K562 (cell line): Measurements from ENCODE around the gene ALPP.
"Not testable (repeated sequence)": the region's sequence is repeated elsewhere in the genome, so short reads cannot be mapped to it uniquely, and the experiment has no call there.

Experiments
- JUNB ChIP-seq: fragments of 450-650 bp; formaldehyde crosslinking; conservative IDR thresholded peaks from 2 replicates; pipeline ENCODE4 v1.4.0; 2020; ENCODE audit warnings: mild to moderate bottlenecking
- POLR2AphosphoS2 ChIP-seq: IDR thresholded peaks from 2 replicates; pipeline ENCODE4 v1.6.1; 2012; ENCODE audit warnings: low read length, improper control_type of control experiment
- TCF7 ChIP-seq: sonication (generic); IDR thresholded peaks from 2 replicates; pipeline ENCODE4 v1.6.1; 2016; ENCODE audit warnings: antibody characterized with exemption, borderline replicate concordance
- ZNF282 ChIP-seq: sonication (generic); formaldehyde crosslinking; IDR thresholded peaks from 2 replicates; pipeline ENCODE4 v1.8.1; 2023; ENCODE audit warnings: missing genetic modification reagents
- TF ChIP-seq, protein P1 (sequence below), 3 experiments: IDR thresholded peaks in 2 of 3; conservative IDR thresholded peaks in 1 of 3; 2 replicates each; pipeline ENCODE4 v1.5.1; 2011 to 2012; ENCODE audit warnings: low read length in 3 of 3, mild to moderate bottlenecking in 3 of 3, control low read depth in 2 of 3, improper control_type of control experiment in 1 of 3, inconsistent platforms in 1 of 3, low read depth in 1 of 3, mixed read lengths in 1 of 3, moderate library complexity in 1 of 3; ENCODE audit not compliant: insufficient read depth in 2 of 3

DNA sequence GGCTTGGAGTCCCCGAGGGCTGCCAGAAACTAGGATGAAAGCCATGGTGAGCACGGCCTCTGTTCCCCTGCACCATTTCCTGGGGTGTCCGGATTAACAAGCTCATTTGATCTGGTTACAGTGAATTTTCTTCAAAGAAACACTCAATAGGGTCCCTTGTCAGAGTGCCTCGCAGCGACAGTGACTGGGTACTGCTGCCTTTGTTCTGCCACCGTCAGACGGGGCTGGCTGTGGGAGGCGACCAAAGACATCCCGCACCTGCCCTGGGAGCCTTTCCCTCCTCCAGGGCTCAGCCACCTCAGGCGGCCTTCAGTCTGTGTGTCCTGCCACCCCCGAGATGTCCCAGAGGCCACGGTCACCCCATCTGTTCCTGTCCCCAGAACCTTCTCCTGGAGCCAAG is 8.5 kb upstream of the ALPP start:
- TF ChIP-seq, protein P1, sequence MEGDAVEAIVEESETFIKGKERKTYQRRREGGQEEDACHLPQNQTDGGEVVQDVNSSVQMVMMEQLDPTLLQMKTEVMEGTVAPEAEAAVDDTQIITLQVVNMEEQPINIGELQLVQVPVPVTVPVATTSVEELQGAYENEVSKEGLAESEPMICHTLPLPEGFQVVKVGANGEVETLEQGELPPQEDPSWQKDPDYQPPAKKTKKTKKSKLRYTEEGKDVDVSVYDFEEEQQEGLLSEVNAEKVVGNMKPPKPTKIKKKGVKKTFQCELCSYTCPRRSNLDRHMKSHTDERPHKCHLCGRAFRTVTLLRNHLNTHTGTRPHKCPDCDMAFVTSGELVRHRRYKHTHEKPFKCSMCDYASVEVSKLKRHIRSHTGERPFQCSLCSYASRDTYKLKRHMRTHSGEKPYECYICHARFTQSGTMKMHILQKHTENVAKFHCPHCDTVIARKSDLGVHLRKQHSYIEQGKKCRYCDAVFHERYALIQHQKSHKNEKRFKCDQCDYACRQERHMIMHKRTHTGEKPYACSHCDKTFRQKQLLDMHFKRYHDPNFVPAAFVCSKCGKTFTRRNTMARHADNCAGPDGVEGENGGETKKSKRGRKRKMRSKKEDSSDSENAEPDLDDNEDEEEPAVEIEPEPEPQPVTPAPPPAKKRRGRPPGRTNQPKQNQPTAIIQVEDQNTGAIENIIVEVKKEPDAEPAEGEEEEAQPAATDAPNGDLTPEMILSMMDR (IDR thresholded peaks at IDR 0.05 in 2 of 3, conservative IDR thresholded peaks at IDR 0.05 in 1 of 3; ENCODE audit: insufficient read depth in 2 of 3, low read depth in 1 of 3, low read length in 3 of 3): not testable (repeated sequence)
- not testable (repeated sequence) for TF ChIP-seq JUNB; ZNF282 (CRISPR knock-in tag); TCF7; POLR2AphosphoS2
